Transverse colon (tissue), 4 donors: ENCODE results near the gene IL7R. TPM values are rescaled to one million over a fixed set of nuclear protein-coding genes. Genes with fewer than 3 reads are reported as not detected.

Experiments used
- DNase-seq: peaks from one replicate; pipeline ENCODE4 v3.0.0-alpha.2; 2019
- H3K27ac ChIP-seq, 4 donors: fragments of 200-600 bp; sonication (generic); 2 replicates each; pipeline ENCODE4 v1.5.1; 2016 to 2018; ENCODE audit warnings: inconsistent platforms in 4 of 4
- H3K27me3 ChIP-seq: fragments of 200-600 bp; sonication (generic); 2 replicates; pipeline ENCODE4 v1.5.1; 2017; ENCODE audit warnings: inconsistent platforms
- H3K36me3 ChIP-seq, 4 donors: fragments of 200-600 bp; sonication (generic); 2 replicates each; pipeline ENCODE4 v1.5.1; 2017 to 2019; ENCODE audit warnings: inconsistent platforms in 4 of 4
- H3K4me1 ChIP-seq, 4 donors: fragments of 200-600 bp; sonication (generic); 2 replicates each; pipeline ENCODE4 v1.5.1; 2017 to 2020; ENCODE audit warnings: inconsistent platforms in 4 of 4
- H3K4me3 ChIP-seq, 4 donors: fragments of 200-600 bp; sonication (generic); 1 replicate in 1 of 4; 2 replicates in 3 of 4; pipeline versions ENCODE4 v1.5.1 to v1.6.1; 2017 to 2019; ENCODE audit warnings: inconsistent platforms in 4 of 4
- H3K9me3 ChIP-seq, 2 donors: fragments of 200-600 bp; sonication (generic); 2 replicates each; pipeline ENCODE4 v1.5.1; 2017 to 2019; ENCODE audit warnings: inconsistent platforms in 2 of 2
- CTCF ChIP-seq, 5 experiments: fragments of 200-600 bp in 3 of 5; fragments of 450-650 bp in 2 of 5; sonication (generic) in 3 of 5; IDR thresholded peaks; 1 replicate in 2 of 5; 2 replicates in 3 of 5; pipeline ENCODE4 v1.5.1; 2016 to 2017; ENCODE audit warnings: antibody characterized with exemption in 5 of 5, inconsistent platforms in 3 of 5, mild to moderate bottlenecking in 2 of 5, moderate library complexity in 1 of 5
- EP300 ChIP-seq: sonication (generic); formaldehyde crosslinking; IDR thresholded peaks from one replicate; pipeline ENCODE4 v1.6.1; 2017; ENCODE audit warnings: antibody characterized with exemption, low read depth
- POLR2A ChIP-seq: fragments of 450-650 bp; IDR thresholded peaks from one replicate; pipeline ENCODE4 v1.6.1; 2016; ENCODE audit warnings: antibody characterized with exemption, mild to moderate bottlenecking, moderate library complexity
- POLR2AphosphoS5 ChIP-seq, 3 donors: sonication (generic); formaldehyde crosslinking; IDR thresholded peaks; one replicate each; pipeline ENCODE4 v1.6.1; 2016; ENCODE audit warnings: antibody characterized with exemption in 3 of 3
- WGBS, 2 donors: methylation state at CpG; one replicate each; pipeline ENCODE4 v1.1.5; 2018; ENCODE audit warnings: low coverage in 1 of 2; 5-methylcytosine and 5-hydroxymethylcytosine counted together
- in situ Hi-C, 4 donors: fragments of 200-750 bp; cut with MboI; loops; one replicate each; pipeline versions ENCODE4 v1.15.0 to v1.15.1; 2017; ENCODE audit warnings: low sequenced_read_pairs in 3 of 4, low pct_ligation_motif_present in 1 of 4, low pct_unique_long_range_greater_than_20kb in 1 of 4
- intact Hi-C: fragments of 100-400 bp; cut with DNase I; formaldehyde crosslinking; loops from one replicate; pipeline ENCODE4 v1.15.1; 2023; ENCODE audit warnings: low total_unique reads
- total RNA-seq, 4 donors: library from RNA; depleted of rRNA; stranded (reverse); fragments of >200 nt; gene quantifications; one replicate each; pipeline ENCODE4 v1.1.0, GENCODE V29; 2016

IL7R gene
- total RNA-seq, 4 donors from 2014 or later, result 3.2 to 54.8 (median 17.9) TPM

- in situ Hi-C loops, result no loop called here
These were observed 36.0 kb upstream of the IL7R start for GRCh38 chr5:35820735-35821134.

DNA sequence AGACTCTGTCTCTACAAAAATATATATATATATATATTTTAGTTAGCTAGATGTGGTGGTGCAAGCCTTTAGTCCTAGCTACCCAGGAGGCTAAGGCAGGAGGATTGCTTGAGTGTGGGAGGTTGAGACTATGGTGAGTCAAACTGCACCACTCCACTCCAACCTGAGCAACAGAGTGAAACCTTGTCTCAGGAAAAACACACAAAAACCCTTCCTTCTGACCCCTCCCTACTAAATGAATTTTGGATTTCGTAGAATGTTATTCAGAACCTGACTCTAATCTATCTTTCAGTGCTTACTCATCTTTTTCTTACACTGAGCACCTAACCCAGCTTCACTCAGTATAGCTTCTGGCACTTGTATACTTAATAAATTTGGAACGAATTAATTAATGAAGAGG lies 35.2 kb upstream of the IL7R start:
- no peak for TF ChIP-seq POLR2AphosphoS5 (IDR thresholded peaks at IDR 0.05)
- TF ChIP-seq POLR2A, result no peak
- intact Hi-C loops, result no loop called here
- DNase-seq, result no peak
- 70 to 83% methylated on average over 2 of the region's 2 CpGs for WGBS, 2 donors
- Histone ChIP-seq H3K27ac (peak overlapping the region in 1 of 4 donors; percentile 9), H3K9me3 (no peaks in the 10 kb centered on the region), H3K4me3 (no peak overlapping the region), H3K36me3 (no peaks in the 10 kb centered on the region), H3K4me1 (no peaks in the 10 kb centered on the region), H3K27me3 (no peaks in the 10 kb centered on the region)
- in situ Hi-C loops, result no loop called here

More at GRCh38 chr5:35820735-35821134, 36.0 kb upstream of the IL7R start:
- H3K4me3 ChIP-seq, result no peak overlapping the region
- intact Hi-C loops, result no loop called here
- no peaks in the 10 kb centered on the region for H3K9me3 ChIP-seq
- TF ChIP-seq POLR2AphosphoS5 (IDR thresholded peaks at IDR 0.05) (no peak), CTCF (IDR thresholded peaks at IDR 0.05) (no peak), POLR2A (no peak), EP300 (no peak)
- DNase-seq, result no peak
- H3K27ac ChIP-seq, result peak overlapping the region in 1 of 4 donors; percentile 9
- no peaks in the 10 kb centered on the region for H3K27me3 ChIP-seq
- 50 to 79% methylated on average over 2 to 4 of the region's 4 CpGs for WGBS, 2 donors
- H3K36me3 ChIP-seq, result no peaks in the 10 kb centered on the region
- no peaks in the 10 kb centered on the region for H3K4me1 ChIP-seq

DNA sequence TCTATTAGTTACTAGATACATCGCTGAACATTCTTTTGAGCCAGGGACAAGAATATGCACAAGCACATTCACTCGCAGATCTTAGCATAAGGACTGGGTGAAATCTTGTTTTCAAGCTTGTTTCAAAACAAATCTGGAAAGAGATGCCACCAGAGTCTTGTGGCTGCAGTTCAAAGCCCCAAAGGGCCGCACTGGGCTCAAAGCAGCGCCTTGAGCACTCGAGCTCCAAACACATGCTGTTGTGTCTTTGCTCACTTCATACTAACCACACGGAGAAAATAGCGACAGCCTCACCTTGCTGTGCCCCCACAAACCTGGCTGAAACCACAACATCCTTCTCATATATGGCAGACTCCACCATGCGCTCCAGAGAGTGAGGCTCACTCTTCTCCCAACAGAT lies 34.2 kb upstream of the IL7R start:
- H3K27ac ChIP-seq, result no peak overlapping the region
- no peak for TF ChIP-seq POLR2A
- no peak for TF ChIP-seq EP300
- TF ChIP-seq CTCF (IDR thresholded peaks at IDR 0.05), result no peak
- no peak for TF ChIP-seq POLR2AphosphoS5 (IDR thresholded peaks at IDR 0.05)
- H3K27me3 ChIP-seq, result no peaks in the 10 kb centered on the region
- H3K4me1 ChIP-seq, result no peaks in the 10 kb centered on the region
- DNase-seq, result peak; percentile 18
- H3K4me3 ChIP-seq, result no peak overlapping the region
- no peaks in the 10 kb centered on the region for H3K9me3 ChIP-seq
- intact Hi-C loops (no loop called here), in situ Hi-C loops (no loop called here)
- WGBS, 2 donors, result 83% methylated on average over 8 of the region's 8 CpGs; no CpG with 5 or more reads in 1 of the 2 donors
- H3K36me3 ChIP-seq, result no peaks in the 10 kb centered on the region

DNA sequence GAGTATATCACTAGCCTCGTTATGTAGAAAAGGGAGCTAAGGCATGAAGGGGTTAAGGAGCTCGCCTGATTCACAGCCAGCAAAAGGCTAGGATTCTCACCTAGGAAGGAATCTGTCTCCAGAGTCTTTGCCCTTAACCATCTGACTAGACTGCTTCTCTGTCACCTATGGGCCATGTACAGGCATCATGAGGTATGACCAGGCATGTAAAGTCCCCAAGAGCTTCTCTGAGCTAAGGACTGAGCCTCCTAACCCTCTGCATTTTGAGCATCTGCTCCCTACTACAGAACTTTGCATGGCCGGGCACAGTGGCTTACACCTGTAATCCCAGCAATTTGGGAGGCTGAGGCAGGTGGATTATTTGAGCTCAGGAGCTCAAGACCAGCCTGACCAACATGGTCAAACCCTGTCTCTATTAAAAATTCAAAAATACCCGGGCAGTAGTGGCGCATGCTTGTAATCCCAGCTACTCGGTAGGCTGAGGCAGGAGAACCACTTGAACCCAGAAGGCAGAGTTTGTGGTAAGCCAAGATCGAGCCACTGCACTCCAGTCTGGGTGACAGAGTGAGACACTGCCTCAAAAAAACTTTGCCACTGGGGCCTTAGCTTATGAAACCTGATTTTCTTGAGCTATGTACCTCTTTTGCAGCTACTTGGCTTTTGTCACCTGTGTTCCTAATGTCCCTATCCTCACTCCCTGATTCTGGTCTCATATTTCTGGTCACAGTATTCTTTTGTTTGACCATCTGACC lies 33.2 kb upstream of the IL7R start:
- H3K9me3 ChIP-seq, result no peaks in the 10 kb centered on the region
- no peaks in the 10 kb centered on the region for H3K27me3 ChIP-seq
- in situ Hi-C loops (no loop called here), intact Hi-C loops (no loop called here)
- TF ChIP-seq POLR2AphosphoS5 (IDR thresholded peaks at IDR 0.05) (no peak), POLR2A (no peak), EP300 (no peak), CTCF (IDR thresholded peaks at IDR 0.05) (no peak)
- no peaks in the 10 kb centered on the region for H3K4me1 ChIP-seq
- DNase-seq, result no peak
- 72% methylated on average over 7 of the region's 7 CpGs; no CpG with 5 or more reads in 1 of the 2 donors for WGBS, 2 donors
- H3K36me3 ChIP-seq, result no peaks in the 10 kb centered on the region
- peak overlapping the region in 1 of 4 donors; percentile 19 for H3K27ac ChIP-seq
- no peak overlapping the region for H3K4me3 ChIP-seq
